Activated CD8-positive, alpha-beta memory T cell treated with anti-CD3 and anti-CD28 coated beads, Interleukin-2, amount 50 U/mL, for 4 hours (primary cell): ENCODE measurements around the gene SPTAN1.
"Not testable (repeated sequence)": the region's sequence is repeated elsewhere in the genome, so short reads cannot be mapped to it uniquely, and the experiment has no call there.

Experiments
- DNase-seq: peaks from one replicate; pipeline ENCODE4 v3.0.0-alpha.2; 2020

Gene SPTAN1

DNA sequence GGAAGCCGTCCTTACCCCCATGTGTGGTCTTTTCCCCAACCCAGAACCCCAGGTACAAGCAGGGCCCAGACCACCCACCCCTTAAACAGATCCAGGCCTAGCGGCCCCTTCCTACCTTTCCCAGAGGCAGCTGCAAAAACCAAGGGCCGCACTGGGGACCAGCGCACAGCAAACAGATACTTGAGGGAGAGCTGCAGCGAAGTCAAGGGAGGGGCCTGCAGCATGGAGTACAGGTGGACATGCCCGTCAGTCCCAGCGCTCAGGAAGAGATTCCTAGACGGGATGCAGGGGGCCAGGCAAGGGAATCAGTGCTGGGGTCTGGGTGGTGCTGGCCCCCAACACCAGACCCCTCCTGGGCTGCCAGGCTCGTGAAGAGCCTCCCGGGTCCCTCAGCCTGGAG lies 81.7 kb downstream of the SPTAN1 start:
- no peak for DNase-seq

DNA sequence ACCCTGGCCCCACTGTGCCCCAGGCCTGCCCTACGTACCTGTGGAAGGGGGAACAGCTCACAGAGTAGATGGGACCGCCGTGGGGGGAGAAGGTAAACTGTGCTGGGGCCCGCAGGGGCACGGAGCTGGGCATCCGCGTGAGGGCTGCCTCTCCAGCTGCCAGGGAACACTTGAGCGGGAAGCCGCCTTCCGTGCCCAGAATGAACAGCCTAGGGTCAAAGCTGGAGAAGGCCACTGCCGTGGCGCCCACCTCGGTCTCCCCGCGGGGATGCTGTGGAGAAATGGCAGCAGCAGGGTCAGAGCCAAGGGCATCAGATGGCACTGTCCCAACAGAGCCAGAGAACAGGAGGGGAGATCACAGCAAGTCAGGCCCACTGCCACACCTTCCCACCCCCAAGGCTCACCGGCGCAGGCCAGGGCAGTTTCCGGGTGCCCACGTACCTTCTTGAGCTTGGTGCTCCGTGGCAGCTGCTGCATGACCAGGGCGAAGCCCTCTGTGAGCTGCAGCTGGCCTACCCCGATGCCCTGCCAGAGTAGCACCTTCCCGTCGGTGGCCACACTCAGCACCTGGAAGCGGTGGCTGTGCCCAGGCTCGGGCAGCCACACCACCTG lies 82.4 kb downstream of the SPTAN1 start:
- DNase-seq: no peak

DNA sequence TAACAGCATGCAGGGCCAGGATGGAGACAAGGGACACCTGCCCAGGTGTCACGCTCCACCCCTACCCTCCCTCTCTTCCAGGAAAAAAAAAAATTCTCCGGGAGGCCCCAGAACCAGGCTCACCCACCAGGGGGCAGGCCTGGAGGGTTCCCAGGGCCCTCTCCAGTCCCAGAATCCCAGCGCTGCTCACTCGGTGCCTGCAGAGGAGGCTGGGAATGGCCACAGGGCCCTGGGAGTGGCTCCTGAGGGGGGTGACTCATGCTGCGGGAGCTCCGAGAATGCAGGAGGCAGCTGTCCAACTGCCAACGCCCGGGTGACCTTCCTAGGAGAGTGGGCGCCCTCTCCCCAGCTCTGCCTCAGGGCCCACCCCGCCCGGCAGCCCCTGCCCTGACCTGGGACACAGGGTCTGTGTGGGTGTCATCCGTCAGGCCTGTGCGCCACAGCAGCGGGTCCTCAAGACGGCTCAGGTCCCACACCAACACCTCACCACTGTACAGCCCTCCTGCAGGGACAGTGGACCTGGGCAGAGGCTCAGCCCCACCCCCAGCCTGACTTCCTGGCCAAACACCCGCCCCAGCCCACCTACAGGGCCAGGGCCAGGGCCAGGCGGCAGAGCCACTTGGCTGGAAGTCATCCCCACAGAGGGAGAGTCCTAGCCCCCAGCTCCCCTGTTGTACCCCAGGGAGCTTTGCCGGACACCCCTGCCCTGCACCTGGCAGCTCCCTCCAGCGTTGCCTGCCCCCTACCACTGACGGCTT lies 83.1 kb downstream of the SPTAN1 start:
- no peak for DNase-seq

DNA sequence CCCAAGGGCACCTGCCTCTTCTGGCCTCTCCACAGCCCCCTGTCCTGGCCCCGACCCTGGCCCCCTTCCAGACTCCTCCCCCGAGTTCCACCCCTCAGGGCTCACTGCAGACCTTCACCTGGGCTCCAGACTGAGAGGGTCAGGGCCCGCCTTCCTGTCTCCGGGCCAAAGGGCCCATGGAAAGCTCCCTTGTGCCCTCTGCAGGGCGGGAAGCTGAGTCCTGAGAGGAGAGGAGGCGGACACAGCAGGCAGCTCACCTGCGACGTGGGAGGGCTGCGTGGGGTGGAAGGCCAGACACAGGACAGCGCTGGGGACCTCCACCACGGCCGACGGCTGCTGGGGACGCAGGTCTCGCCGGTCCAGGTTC lies 83.6 kb downstream of the SPTAN1 start:
- DNase-seq: no peak

DNA sequence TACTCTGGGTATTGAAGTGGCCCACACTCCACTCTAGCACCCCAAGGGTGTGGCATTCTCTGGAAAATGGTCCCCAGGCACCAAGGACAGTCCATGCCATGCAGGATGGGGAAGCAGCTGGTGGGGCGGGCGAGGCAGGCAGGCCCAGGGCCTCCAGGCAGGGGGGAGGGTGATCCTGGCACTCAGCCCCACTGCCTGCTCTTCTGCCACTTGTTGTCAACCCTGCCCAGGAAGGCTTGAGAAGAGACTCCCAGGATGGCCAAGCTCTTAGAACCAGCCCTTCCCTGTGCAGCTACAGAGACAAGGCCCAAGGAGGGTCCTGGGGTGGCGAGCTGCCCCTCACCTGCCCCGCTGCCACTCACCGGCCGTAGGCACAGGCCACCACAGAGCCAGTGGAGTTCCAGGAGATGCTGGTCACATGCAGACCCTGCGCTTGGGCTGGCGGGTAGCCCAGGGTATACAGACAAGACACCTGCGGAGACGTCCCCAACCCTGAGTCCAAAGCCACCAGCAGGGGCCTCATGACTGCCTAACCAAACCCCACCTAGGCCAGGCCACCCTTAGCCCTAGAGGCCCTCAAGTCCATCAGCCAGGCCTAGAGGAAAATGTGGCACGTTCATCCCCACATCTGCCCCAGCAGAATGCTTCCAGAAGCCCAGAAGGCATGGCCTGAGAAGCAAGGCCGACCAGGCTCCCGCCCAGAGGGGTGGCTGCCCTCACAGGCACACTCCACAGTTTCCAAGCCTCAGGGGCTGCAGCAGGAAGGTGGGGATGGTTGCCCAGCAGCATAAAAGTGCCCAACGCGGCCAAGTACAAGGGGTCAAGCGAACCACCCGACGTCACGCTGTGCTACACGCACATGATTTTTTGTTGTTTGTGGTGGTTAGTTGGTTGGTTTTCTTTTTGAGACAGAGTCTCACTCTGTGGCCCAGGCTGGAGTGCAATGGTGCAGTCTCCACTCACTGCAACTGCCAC lies 84.5 kb downstream of the SPTAN1 start:
- no peak for DNase-seq

DNA sequence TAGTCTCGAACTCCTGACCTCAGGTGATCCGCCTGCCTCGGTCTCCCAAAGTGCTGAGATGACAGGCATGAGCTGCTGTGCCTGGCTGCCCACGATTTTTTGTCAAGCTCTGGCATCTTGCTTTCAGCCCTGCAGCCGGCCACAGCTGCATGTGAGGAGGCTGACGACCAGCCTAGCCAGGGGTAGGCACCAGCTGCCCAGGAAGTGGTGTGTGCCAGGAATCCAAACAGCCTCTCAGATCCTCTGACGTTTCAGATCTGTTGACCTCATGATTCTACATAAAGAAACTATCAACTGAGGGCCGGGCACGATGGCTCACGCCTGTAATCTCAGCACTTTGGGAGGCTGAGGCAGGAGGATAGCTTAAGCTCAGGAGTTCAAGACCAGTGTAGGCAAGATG lies 85.3 kb downstream of the SPTAN1 start:
- DNase-seq: no peak

DNA sequence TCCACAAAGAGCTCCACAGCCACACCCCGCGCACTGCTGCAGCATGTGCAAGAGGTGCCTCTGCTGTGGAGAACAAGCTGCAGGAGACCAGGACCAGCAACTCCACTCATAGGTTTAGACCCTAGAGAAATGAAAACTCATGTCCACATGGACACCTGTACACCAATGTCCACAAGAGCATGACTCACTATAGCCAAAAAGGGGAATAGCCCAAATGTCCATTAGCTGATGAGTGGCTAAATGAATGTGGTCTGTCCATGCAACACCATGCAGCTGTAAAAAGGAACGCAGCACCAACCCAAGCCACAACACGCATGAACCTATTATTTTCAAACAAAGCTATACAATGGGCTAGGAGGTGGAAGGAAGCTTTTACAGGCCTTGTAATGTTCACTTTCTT lies 86.2 kb downstream of the SPTAN1 start:
- no peak for DNase-seq

DNA sequence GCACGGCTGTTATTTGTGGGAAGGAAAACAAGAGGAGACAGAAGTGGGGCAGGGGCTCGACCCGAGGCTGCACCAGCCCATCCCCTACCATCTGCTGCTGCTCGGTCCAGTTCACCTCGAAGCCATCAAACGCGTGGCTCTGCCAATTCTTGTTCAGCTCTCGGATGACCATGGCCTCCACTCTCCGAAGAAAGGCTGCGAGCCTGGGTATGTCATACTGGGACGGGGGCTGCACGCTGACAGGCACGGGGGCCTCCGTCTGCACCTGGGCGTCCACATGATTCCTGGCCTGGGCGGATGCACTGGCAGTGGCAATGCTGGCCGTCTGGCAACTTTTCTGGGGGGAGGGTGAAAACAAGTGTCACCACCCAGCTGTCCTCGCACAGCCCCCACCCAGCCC lies 88.2 kb downstream of the SPTAN1 start:
- no peak for DNase-seq

DNA sequence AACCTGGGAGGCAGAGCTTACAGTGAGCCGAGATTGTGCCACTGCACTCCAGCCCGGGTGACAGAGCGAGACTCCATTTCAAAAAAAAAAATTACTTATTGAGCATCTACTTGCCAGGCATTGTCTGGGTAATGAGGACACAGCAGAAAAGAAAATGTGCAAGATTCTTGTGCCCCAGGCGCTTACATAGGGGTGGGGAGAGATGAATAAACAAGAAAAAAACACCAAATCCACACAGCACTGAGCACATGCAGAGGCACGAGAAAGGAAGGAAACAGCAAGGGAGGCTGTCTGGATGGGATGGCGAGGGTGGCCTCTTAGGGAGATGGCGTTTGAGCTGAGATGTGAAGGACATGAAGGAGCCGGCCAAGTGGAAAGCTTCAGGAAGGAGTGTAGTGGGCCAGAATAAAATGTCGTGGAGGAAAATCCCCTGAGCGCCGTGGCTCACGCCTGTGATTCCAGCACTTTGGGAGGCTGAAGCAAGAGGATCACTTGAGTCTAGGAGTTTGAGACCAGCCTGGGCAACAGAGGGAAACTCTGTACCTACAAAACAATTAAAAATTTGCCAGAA lies 90.4 kb downstream of the SPTAN1 start:
- DNase-seq: no peak

DNA sequence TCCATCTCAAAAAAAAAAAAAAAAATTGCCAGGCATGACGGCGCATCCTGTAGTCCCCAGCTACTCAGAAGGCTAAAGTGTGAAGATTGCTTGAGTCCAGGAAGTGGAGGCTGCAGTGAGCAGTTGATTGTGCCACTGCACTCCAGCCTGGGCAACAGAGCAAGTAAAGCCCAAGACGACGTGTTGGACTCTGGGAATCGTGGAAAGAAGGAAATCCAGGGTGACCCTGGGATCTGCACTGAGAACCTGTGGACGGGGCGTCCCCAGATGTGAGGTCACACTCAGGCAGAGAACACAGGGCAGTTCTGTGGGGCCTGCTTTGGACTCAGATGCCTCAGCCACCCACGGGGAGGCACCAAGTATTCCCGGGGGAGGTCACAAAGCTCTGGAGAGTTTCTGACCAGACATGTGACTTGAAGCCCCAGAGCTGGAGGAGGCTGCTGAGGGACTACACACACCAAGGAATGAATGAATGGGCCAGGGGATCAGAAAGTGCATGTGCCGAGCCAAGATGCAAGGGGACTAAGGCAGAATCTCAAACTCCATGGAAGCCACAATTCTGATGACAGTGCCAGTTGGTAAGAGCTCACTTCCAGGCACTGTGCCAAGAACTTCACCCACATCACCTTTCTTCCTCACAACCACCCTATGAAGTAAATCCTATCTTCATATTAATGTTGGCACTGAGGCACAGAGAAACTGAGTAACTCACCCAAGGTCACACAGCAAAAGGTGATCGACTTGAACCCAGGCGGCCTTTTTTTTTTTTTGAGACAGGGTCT lies 91.3 kb downstream of the SPTAN1 start:
- DNase-seq: no peak

DNA sequence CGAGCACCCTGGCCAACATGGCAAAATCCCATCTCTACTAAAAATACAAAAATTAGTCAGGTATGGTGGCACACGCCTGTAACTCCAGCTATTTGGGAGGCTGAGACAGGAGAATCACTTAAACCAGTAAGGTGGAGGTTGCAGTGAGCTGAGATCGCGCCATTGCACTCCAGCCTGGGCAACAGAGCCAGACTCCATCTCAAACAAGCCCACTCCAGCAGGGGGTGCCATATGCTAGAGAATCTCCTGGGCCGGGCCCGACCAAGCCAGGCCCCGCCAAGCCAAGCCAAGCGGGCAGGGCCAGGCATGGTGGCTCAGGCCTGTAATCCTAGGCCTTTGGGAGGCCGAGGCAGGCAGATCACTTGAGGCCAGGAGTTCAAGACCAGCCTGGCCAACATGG lies 95.8 kb downstream of the SPTAN1 start:
- peak; percentile 72 for DNase-seq

DNA sequence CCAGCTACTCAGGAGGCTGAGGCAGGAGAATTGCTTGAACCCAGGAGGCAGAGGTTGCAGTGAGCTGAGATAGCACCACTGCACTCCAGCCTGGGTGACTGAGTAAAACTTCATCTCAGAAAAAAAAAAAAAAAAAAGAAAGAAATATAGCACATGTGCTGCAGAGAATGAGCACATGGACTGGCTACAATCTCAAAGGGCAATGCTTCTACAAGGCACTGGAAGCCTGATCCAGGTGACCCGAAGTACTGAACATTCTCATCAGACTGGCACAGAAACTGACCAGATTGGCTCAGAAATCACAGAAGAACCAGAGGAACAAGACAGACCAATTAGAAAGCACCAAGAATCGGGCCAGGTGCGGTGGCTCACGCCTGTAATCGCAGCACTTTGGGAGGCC lies 99.4 kb downstream of the SPTAN1 start:
- DNase-seq: no peak

DNA sequence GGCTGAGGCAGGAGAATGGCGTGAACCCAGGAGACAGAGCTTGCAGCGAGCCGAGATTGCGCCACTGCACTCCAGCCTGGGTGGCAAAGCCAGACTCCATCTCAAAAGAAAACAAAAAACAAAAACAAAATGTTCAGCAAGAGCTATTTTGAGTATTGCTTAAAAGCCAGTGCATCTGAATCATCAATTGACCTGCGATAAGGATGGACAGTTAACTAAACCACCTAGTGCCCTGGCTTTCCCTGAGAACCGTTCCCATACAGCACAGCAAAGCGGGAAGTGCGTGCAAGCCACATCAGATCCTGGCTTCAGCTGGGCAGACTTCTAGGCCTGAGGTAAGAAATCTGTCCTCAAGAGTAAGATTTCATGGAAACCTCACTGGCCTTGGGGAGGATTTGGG lies 101.5 kb downstream of the SPTAN1 start:
- DNase-seq: no peak

DNA sequence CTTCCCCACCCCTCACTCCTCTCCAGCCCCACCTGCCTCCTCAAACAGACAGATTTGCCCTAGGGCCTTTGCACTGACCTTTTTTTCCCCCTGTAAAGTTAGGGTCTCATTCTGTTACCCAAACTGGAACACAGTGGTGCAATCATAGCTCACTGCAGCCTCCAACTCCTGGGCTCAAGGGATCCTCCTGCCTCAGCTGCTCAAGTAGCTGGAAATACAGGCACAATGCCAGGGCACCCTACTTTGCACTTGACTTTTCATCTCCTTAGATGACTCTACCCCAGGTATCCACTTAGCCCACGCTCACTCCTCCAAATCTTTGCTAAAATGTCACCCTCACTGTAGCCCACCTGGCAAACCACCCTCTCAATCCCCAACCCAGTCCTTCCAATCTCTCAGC lies 102.1 kb downstream of the SPTAN1 start:
- no peak for DNase-seq

DNA sequence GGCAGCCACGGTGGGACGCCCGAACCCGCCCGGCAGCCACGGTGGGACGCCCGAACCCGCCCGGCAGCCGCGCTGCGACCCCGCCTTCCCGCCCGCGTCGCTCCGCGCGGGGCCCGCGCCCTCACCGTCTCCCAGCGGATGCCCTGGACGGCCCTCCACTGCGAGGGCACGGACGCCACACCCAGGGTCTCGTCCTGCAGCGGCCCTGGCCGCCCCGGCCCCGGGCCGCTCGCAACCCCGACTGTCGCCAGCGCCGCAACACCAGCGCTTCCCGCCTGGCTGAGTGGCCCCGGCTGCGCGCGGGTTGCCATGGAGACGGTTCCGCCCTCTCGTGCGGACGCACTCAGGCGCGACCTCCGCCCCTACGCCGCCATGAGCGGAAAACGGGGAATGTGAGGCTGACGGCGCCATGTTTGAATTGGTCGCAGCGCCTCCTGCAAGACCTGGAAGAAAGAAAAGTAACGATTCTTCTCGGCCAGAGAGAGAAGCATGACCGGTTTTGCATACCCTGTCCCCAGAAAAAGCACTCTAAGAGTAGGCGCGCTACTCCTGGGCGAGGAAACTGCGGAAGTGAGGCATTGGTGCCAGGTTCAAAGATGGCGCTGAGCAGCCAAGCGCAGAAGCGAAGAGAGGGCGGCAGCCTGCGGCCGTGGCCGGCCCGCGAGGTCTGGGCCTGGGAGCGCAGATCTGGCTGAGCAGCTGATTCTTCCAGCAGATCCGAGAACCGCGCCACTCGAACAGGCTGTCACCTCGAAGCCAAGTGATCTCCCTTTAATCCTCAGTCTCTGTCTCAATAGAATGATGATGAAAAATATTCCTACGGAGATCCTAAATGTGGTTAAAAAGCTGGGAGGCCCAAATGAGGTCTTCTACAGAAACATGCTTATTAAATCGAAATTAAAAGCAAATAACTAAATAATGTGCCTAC lies 104.3 kb downstream of the SPTAN1 start, which contains the start of gene DYNC2I2:
DYNC2I2 (minus strand) TSS at position 432 of the 928 bp plus-strand sequence; CDS start at position 311, 121 bp downstream.
- peak; percentile 98 for DNase-seq

DNA sequence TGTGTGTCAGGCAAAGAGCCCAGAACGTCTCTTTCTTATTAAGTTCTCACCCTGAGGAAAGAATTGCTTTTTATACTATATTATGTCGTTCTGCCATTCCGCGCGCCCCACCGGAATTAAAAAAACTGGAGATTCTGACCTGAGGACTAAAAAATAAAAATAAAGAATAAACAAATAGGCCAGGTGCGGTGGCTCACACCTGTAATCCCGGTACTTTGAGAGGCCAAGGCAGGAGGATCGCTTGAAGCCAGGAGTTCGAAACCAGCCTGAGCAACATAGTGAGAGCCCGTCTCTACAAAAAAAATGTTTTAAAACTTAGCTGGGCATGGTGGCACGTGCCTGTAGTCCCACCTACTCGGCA lies 104.9 kb downstream of the SPTAN1 start:
- DNase-seq: no peak

DNA sequence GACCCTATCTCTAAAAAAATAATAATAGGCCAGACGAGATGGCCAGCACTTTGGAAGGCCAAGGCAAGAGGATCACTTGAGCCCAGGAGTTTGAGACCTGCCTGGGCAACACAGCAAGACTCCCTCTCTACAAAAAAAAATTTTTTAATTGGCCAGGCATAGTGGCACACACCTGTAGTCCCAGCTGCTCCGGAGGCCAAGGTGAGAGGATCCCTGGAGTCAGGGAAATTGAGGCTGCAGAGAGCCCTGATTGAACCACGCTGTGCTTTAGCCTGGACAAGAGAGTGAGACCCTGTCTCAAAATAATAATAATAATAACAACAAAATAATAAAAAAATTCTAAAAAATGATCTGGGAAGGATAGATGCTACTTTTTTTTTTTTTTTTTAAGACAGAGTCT lies 105.4 kb downstream of the SPTAN1 start:
- no peak for DNase-seq

DNA sequence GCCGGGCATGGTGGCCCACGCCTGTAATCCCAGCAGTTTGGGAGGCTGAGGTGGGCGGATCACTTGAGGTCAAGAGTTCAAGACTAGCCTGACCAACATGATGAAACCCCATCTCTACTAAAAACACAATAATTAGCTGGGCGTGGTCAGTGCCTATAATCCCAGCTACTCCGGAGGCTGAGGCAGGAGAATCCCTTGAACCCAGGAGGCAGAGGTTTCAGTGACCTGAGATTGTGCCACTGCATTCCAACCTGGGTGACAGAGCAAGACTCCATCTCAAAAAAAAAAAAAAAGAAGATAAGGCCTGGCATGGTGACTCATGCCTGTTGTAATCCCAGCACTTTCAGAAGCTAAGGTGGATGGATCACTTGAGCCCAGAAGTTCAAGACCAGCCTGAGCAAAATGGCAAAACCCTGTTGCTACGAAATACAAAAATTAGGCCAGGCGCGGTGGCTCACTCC lies 114.1 kb downstream of the SPTAN1 start:
- DNase-seq: not testable (repeated sequence)

DNA sequence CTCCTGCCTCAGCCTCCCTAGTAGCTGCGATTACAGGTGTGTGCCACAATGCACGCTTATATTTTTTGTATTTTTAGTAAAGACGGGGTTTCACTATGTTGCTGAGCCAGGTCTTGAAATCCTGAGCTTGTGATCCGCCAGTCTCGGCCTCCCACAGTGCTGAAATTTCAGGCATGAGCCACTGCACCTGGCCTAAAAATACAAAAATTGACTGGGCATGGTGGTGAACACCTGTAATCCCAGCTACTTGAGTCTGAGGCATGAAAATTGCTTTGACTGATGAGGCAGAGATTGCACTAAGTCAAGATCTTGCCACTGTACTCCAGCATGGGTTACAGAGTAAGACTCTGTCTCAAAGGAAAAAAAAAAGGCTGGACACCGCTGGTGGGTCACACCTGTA lies 117.4 kb downstream of the SPTAN1 start:
- DNase-seq: no peak

DNA sequence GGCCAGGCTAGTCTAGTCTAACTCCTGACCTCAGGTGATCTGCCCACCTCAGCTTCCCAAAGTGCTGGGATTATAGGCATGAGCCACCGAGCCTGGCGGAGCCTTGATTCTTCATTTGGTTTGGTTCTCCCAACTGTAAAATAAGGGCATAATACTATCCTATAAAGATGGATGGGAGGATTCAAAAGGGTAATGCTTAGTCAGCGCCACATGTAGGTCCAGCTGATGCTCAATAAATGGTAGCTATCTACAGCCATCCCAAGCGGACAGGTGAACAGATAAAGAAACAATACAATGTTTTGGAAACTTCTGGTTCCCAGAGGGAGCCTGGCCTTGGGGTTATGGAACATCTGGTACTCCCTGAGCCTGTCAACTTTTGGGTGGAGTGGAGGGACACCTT lies 123.0 kb downstream of the SPTAN1 start:
- no peak for DNase-seq

DNA sequence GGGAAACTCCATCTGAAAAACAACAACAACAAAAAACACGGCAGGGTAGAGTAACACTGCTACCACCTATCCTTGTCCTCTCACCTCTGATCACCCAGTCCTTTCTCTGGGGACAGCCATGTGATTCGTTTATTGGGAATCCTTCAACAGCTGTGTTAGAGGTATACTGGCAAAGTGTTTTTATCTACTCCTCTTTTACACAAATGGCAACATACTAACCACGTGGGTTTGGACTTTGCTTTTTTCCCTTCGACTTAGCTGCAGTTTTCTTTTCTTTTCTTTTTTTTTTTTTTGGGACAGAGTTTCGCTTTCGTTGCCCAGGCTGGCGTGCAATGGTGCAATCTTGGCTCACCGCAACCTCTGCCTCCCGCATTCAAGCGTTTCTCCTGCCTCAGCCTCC lies 125.4 kb downstream of the SPTAN1 start:
- no peak for DNase-seq
